Measurements from ENCODE around the gene ILF3. TPM values are rescaled to one million over a fixed set of nuclear protein-coding genes. Genes with fewer than 3 reads are reported as not detected.

The ILF3 gene
- total RNA-seq, 4 donors from 2014 or later = 67.3 to 88.2 (median 76.6) TPM

- Histone ChIP-seq H3K27me3 (no peaks in the 10 kb centered on the region), H3K27ac (no peak overlapping the region), H3K4me3 (no peak overlapping the region), H3K36me3 (peaks cover 0 to 97% of the 10 kb centered on the region in 2 donors), H3K4me1 (no peaks in the 10 kb centered on the region), H3K9me3 (no peaks in the 10 kb centered on the region)
- in situ Hi-C loops (cut with MboI; ENCODE audit: low sequenced_read_pairs in 4 of 4) = no loop called here
- DNase-seq (no peak), ATAC-seq (no peak)
- intact Hi-C loops (cut with DNase I; ENCODE audit: low total_unique reads) = no loop called here
- no peak for TF ChIP-seq CTCF (IDR thresholded peaks at IDR 0.05 in 4 of 5, conservative IDR thresholded peaks at IDR 0.05 in 1 of 5)
- TF ChIP-seq POLR2A (IDR thresholded peaks at IDR 0.05) = no peak
Observed at GRCh38 chr19:10687518-10688288, 33.6 kb downstream of the ILF3 start.

- Histone ChIP-seq H3K4me3 (no peak overlapping the region), H3K4me1 (no peaks in the 10 kb centered on the region), H3K27ac (no peak overlapping the region), H3K36me3 (peaks cover 0 to 87% of the 10 kb centered on the region in 2 donors), H3K27me3 (no peaks in the 10 kb centered on the region), H3K9me3 (no peaks in the 10 kb centered on the region)
- intact Hi-C loops (cut with DNase I; ENCODE audit: low total_unique reads) (no loop called here), in situ Hi-C loops (cut with MboI; ENCODE audit: low sequenced_read_pairs in 4 of 4) (no loop called here)
- ATAC-seq (no peak), DNase-seq (no peak)
- no peak for TF ChIP-seq CTCF (IDR thresholded peaks at IDR 0.05 in 4 of 5, conservative IDR thresholded peaks at IDR 0.05 in 1 of 5)
- no peak for TF ChIP-seq POLR2A (IDR thresholded peaks at IDR 0.05)
Observed at GRCh38 chr19:10688545-10689280, 34.6 kb downstream of the ILF3 start.

- Histone ChIP-seq H3K27me3 (no peaks in the 10 kb centered on the region), H3K4me1 (peaks cover 3 to 4% of the 10 kb centered on the region in 2 donors), H3K36me3 (peaks cover 0 to 71% of the 10 kb centered on the region in 2 donors), H3K4me3 (no peak overlapping the region), H3K27ac (peak overlapping the region in 1 of 4 donors; percentile 4), H3K9me3 (no peaks in the 10 kb centered on the region)
- intact Hi-C loops (cut with DNase I; ENCODE audit: low total_unique reads) = no loop called here
- DNase-seq = no peak
- in situ Hi-C loops (cut with MboI; ENCODE audit: low sequenced_read_pairs in 4 of 4) = no loop called here
- ATAC-seq = peak in 1 of 2 donors; percentile 63
- TF ChIP-seq POLR2A (IDR thresholded peaks at IDR 0.05) (no peak), CTCF (IDR thresholded peaks at IDR 0.05 in 4 of 5, conservative IDR thresholded peaks at IDR 0.05 in 1 of 5) (no peak)
Observed at GRCh38 chr19:10690341-10690781, 36.2 kb downstream of the ILF3 start.

- Histone ChIP-seq H3K4me3 (no peak overlapping the region), H3K4me1 (peaks cover 10 to 12% of the 10 kb centered on the region in 2 donors), H3K9me3 (no peaks in the 10 kb centered on the region), H3K36me3 (peaks cover 0 to 61% of the 10 kb centered on the region in 2 donors), H3K27ac (no peak overlapping the region), H3K27me3 (no peaks in the 10 kb centered on the region)
- in situ Hi-C loops (cut with MboI; ENCODE audit: low sequenced_read_pairs in 4 of 4) (no loop called here), intact Hi-C loops (cut with DNase I; ENCODE audit: low total_unique reads) (no loop called here)
- DNase-seq (no peak), ATAC-seq (no peak)
- TF ChIP-seq POLR2A (IDR thresholded peaks at IDR 0.05) (no peak), CTCF (IDR thresholded peaks at IDR 0.05 in 4 of 5, conservative IDR thresholded peaks at IDR 0.05 in 1 of 5) (no peak)
Observed at GRCh38 chr19:10691178-10691881, 37.2 kb downstream of the ILF3 start.

All from gastrocnemius medialis (tissue), 4 donors.